ENCODE results near the gene SLC25A41.
"Not testable (repeated sequence)": the region's sequence is repeated elsewhere in the genome, so short reads cannot be mapped to it uniquely, and the experiment has no call there.

The SLC25A41 gene

GRCh38 chr19:6439743-6440142 is 6.2 kb upstream of the SLC25A41 start:
- DNase-seq (ENCODE audit: insufficient read length, low spot score) = no peak
- TF ChIP-seq SPI1 (IDR thresholded peaks at IDR 0.05; ENCODE audit: low read depth, low read length) = no peak
- TF ChIP-seq POU2F2 (IDR thresholded peaks at IDR 0.05; ENCODE audit: low read depth, low read length) = no peak
- TF ChIP-seq POLR2AphosphoS5 (IDR thresholded peaks at IDR 0.05; ENCODE audit: low read depth, low read length) = no peak
- no peak for TF ChIP-seq POLR2A (IDR thresholded peaks at IDR 0.05; ENCODE audit: low read depth, low read length)
- TF ChIP-seq TAF1 (IDR thresholded peaks at IDR 0.05; ENCODE audit: low read depth, low read length) = no peak
- TF ChIP-seq PAX5 (IDR thresholded peaks at IDR 0.05; ENCODE audit: insufficient read depth, low read length, severe bottlenecking) = no peak
- FAIRE-seq = no peak

DNA sequence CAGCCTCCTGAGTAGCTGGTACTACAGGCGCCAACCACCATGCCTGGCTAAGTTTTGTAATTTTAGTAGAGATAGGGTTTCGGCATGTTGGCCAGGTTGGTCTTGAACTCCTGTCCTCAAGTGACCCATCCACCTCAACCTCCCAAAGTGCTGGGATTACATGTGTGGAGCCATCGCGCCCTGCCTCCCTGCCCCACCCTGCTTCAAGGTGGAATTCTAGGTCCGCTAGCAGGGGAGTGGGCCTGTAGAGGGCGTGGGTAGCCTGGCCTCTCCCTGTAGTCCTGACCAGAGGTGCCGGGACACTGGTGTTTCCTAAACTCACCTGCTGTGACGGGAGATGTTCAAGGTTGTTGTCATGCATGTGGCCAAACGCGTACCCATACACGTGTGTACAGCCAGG is 398 bp downstream of the SLC25A41 start:
- FAIRE-seq (no peak), DNase-seq (ENCODE audit: insufficient read length, low spot score) (no peak)
- no peak for TF ChIP-seq POLR2A (IDR thresholded peaks at IDR 0.05; ENCODE audit: low read depth, low read length)
- no peak for TF ChIP-seq PAX5 (IDR thresholded peaks at IDR 0.05; ENCODE audit: insufficient read depth, low read length, severe bottlenecking)
- TF ChIP-seq TAF1 (IDR thresholded peaks at IDR 0.05; ENCODE audit: low read depth, low read length) = no peak
- no peak for TF ChIP-seq SPI1 (IDR thresholded peaks at IDR 0.05; ENCODE audit: low read depth, low read length)
- TF ChIP-seq POLR2AphosphoS5 (IDR thresholded peaks at IDR 0.05; ENCODE audit: low read depth, low read length) = no peak
- TF ChIP-seq POU2F2 (IDR thresholded peaks at IDR 0.05; ENCODE audit: low read depth, low read length) = no peak

DNA sequence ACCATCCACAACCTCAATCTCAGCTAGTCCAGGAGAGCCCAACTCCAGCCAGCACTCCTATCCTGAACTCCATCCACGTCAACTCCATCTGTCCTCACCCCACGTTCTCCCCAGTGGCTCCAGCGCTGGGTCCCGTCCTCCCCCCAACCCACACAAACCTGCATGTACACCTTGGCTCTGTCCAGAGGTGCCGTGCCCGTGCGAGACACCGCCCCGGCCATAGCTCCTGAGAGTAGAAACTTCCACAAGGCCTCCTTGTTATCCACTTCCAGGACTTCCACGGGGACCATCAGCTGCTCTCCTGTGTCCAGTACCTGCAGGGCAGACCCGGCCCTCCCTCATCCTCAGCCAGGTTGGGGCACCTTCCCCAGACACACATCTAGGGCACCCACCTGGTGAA is 1.7 kb downstream of the SLC25A41 start:
- TF ChIP-seq TAF1 (IDR thresholded peaks at IDR 0.05; ENCODE audit: low read depth, low read length) (no peak), POU2F2 (IDR thresholded peaks at IDR 0.05; ENCODE audit: low read depth, low read length) (no peak), POLR2AphosphoS5 (IDR thresholded peaks at IDR 0.05; ENCODE audit: low read depth, low read length) (no peak), SPI1 (IDR thresholded peaks at IDR 0.05; ENCODE audit: low read depth, low read length) (no peak), PAX5 (IDR thresholded peaks at IDR 0.05; ENCODE audit: insufficient read depth, low read length, severe bottlenecking) (no peak), POLR2A (IDR thresholded peaks at IDR 0.05; ENCODE audit: low read depth, low read length) (no peak)
- no peak for DNase-seq (ENCODE audit: insufficient read length, low spot score)
- FAIRE-seq = no peak

GRCh38 chr19:6429419-6430221 is 3.9 kb downstream of the SLC25A41 start:
- no peak for TF ChIP-seq POLR2AphosphoS5 (IDR thresholded peaks at IDR 0.05; ENCODE audit: low read depth, low read length)
- TF ChIP-seq SPI1 (IDR thresholded peaks at IDR 0.05; ENCODE audit: low read depth, low read length) = peak; percentile 32; the same call in 1 of the 2 replicates
- no peak for TF ChIP-seq POLR2A (IDR thresholded peaks at IDR 0.05; ENCODE audit: low read depth, low read length)
- TF ChIP-seq TAF1 (IDR thresholded peaks at IDR 0.05; ENCODE audit: low read depth, low read length) = no peak
- no peak for TF ChIP-seq PAX5 (IDR thresholded peaks at IDR 0.05; ENCODE audit: insufficient read depth, low read length, severe bottlenecking)
- TF ChIP-seq POU2F2 (IDR thresholded peaks at IDR 0.05; ENCODE audit: low read depth, low read length) = no peak
- FAIRE-seq (no peak), DNase-seq (ENCODE audit: insufficient read length, low spot score) (no peak)

DNA sequence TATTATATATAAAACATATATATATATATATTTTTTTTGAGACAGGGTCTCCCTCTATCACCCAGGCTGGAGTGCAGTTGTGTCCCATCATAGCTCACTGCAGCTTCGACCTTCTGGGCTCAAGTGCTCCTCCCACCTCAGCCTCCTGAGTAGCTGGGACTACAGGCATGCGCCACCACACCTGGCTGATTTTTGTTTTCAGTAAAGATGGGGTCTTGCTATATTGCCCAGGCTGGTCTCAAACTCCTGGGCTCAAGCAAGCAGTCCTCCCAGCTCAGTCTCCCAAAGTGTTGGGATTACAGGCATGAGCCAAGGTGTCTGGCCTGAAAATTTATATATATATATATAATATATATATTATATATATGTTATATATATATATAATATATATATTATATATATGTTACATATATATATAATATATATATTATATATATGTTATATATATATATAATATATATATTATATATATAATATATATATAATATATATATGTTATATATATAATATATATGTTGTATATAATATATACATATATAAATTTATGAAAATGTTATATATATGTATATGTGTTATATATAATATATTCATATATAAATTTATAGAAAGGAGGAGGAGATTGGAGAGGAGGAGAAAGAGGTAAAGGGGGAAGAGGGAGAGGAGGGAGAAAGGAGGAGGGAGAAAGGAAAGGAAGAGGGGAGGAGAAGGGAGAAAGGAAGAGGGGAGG is 4.7 kb downstream of the SLC25A41 start:
- FAIRE-seq; DNase-seq (ENCODE audit: insufficient read length, low spot score): not testable (repeated sequence)

DNA sequence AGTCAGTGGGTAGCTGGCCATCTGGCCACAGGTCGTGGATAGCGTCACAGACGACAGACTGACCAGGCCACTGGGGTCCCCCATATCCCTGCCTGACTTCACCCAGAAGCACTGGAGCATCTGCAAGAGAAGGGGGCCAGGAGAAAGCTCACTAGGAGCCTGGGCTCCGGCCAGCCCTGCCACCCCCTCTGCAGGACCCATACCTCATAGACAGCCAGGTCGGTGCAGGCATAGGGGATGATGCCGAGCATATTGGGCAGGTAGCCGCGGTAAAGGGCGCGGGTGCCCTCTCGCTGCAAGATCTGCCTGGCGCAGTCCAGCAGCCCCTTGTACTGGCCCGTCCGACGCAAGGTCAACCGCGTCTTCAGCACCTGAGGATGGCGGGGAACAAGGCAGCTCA is 6.4 kb downstream of the SLC25A41 start:
- TF ChIP-seq POLR2A (IDR thresholded peaks at IDR 0.05; ENCODE audit: low read depth, low read length) = no peak
- TF ChIP-seq POLR2AphosphoS5 (IDR thresholded peaks at IDR 0.05; ENCODE audit: low read depth, low read length) = no peak
- no peak for TF ChIP-seq SPI1 (IDR thresholded peaks at IDR 0.05; ENCODE audit: low read depth, low read length)
- TF ChIP-seq TAF1 (IDR thresholded peaks at IDR 0.05; ENCODE audit: low read depth, low read length) = no peak
- TF ChIP-seq PAX5 (IDR thresholded peaks at IDR 0.05; ENCODE audit: insufficient read depth, low read length, severe bottlenecking) = no peak
- no peak for TF ChIP-seq POU2F2 (IDR thresholded peaks at IDR 0.05; ENCODE audit: low read depth, low read length)
- FAIRE-seq (no peak), DNase-seq (ENCODE audit: insufficient read length, low spot score) (no peak)

- FAIRE-seq (peak; percentile 51), DNase-seq (ENCODE audit: insufficient read length, low spot score) (no peak)
- TF ChIP-seq SPI1 (IDR thresholded peaks at IDR 0.05; ENCODE audit: low read depth, low read length) (0 out of 2 replicates have a peak, but pooled peaks have one; percentile 2), PAX5 (IDR thresholded peaks at IDR 0.05; ENCODE audit: insufficient read depth, low read length, severe bottlenecking) (no peak)
Observed at GRCh38 chr19:6425732-6426620, 7.6 kb downstream of the SLC25A41 start.

GRCh38 chr19:6424939-6425731 is 8.4 kb downstream of the SLC25A41 start:
- DNase-seq (ENCODE audit: insufficient read length, low spot score) = peak; percentile 99
- FAIRE-seq = peak; percentile 100
- no peak for TF ChIP-seq PAX5 (IDR thresholded peaks at IDR 0.05; ENCODE audit: insufficient read depth, low read length, severe bottlenecking)
- TF ChIP-seq SPI1 (IDR thresholded peaks at IDR 0.05; ENCODE audit: low read depth, low read length) = no peak
- TF ChIP-seq POLR2A (IDR thresholded peaks at IDR 0.05; ENCODE audit: low read depth, low read length) = 0 out of 2 replicates have a peak, but pooled peaks have one; percentile 34
- no peak; the same call in 1 of the 2 replicates for TF ChIP-seq POU2F2 (IDR thresholded peaks at IDR 0.05; ENCODE audit: low read depth, low read length)
